Stimulated activated CD4-positive, alpha-beta T cell treated with anti-CD3 and anti-CD28 coated beads, Interleukin-4, amount 100 ng/mL, for 48 hours (primary cell): ENCODE results near the gene UTP18.
"Not testable (repeated sequence)": the region's sequence is repeated elsewhere in the genome, so short reads cannot be mapped to it uniquely, and the experiment has no call there.

ENCODE experiments used
- DNase-seq, 2 donors: peaks; one replicate each; pipeline ENCODE4 v3.0.0-alpha.2; 2020; ENCODE audit warnings: low read depth in 2 of 2

UTP18 gene

DNA sequence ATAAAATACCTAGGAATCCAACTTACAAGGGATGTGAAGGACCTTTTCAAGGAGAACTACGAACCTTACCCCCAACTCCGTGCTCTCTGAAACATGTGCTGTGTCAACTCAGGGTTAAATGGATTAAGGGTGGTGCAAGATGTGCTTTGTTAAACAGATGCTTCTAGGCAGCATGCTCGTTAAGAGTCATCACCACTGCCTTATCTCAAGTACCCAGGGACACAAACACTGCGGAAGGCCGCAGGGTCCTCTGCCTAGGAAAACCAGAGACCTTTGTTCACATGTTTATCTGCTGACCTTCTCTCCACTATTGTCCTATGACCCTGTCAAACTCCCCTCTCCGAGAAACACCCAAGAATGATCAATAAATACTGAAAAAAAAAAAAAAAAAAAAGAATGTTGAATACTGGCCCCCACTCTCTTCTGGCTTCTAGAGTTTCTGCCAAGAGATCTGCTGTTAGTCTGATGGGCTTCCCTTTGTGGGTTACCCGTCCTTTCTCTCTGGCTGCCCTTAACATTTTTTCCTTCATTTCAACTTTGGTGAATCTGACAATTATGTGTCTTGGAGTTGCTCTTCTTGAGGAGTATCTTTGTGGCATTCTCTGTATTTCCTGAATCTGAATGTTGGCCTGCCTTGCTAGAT is 70.6 kb downstream of the UTP18 start:
- not testable (repeated sequence) for DNase-seq

- no peak for DNase-seq
Observed at GRCh38 chr17:51335006-51335590, 74.8 kb downstream of the UTP18 start.

DNA sequence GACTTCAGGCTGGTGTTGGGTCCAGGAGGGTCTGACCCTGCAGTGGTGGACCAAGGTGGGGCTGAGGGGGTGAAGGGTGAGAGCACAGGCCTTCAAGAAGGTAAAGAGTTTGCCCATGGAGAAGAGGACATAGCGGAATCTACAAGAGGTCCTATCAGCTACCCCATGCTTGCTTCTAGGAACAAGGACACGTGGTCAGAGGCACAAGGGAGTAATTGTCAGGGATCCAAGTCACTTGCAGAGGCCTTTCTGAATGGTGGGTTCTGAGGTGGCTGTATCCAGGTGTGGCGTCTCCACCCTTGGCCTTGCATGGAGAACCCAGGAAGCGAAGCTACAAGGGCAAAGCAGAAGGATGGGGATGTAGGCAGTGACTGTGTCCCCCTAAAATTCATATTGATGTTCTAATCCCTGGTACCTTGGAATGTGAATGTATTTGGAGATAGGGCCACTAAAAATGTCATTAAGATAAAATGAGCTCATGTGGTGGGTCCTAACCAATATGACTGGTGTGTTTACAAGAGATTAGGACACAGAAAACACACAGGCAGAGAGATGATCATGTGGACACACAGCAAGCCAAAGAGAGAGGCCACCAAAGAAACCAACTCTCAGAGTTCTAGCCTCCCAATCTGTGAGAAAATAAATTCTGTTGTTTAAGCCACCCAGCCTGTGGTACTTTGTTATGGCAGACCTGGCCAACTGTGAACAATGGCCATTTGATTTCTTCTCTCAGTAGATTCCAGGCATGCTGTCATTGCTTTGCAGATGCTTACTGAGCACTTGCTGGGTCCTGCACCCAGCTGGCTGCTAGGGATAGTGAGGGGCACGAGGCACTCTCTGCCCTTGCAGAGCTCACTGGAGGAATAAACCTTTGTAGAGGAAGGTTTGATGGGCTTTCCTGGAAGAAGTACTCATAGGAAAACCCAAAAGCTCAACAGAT is 75.8 kb downstream of the UTP18 start:
- DNase-seq = no peak

DNA sequence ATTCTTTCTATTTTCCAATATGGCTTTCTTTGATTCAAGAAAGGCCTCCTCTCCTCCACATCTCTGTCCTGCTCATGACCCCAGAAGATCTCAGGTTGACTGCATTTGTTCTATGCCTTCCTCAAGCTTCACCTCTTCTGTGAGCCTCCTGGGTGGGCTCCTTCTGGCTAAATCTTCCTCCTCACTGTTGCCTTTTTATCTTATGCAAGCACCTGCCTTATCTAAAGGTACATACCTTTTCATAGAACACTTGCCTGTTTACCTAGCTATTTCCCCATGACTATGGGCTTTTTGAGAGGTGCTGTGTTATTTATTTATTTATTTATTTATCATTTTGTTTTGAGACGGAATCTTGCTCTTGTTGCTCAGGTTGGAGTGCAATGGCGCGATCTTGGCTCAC is 81.1 kb downstream of the UTP18 start:
- DNase-seq = no peak

GRCh38 chr17:51342257-51342656 is 81.9 kb downstream of the UTP18 start:
- no peak for DNase-seq

GRCh38 chr17:51344532-51344931 is 84.2 kb downstream of the UTP18 start:
- DNase-seq = no peak

DNA sequence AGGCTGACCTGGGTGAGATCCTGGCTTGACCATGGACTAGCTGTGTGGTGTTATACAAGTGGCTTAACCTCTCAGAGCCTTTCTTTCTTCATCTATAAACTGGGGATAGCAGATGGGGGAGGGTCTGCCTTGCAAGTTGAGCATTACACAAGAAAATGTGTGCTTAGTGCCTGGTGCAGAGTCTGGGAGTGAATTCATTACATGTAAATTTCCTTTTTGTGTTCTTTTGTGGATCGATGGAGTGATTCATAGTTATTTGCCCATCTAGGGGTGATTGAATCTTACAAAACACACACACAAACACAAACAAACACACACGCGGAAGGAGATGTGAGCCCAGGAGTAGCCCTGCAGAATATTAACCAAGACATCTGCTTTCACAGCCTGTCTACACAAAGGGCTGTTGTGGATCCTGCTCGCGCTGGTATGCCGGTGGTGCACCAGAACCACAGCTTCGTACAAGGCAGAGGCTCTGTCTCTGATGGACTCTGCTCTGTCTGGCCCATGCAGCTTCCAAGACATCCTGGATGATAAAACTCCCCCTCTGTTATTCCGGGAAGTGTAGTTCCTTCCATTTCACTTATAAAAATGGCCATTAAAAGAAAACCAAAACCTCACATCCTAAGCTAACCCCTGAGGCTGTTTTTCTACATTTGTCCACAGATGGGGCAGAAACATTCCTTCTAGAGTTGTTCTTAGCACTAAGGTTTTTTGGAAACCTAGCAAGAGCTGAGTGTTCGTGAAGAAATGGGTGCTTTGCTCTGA is 86.1 kb downstream of the UTP18 start:
- DNase-seq = no peak
